AG09309 (cell line): ENCODE results near the gene NALCN.
A peak's percentile ranks its signal among the peaks of the same experiment; 100 is the strongest.

Experiments
- DNase-seq: peaks from one replicate; pipeline ENCODE4 v3.0.0-alpha.2; 2010; ENCODE audit warnings: low read depth
- H3K4me3 ChIP-seq: 2 replicates; pipeline ENCODE4 v1.5.1; 2011; ENCODE audit warnings: mild to moderate bottlenecking, low read depth, low read length, moderate library complexity; ENCODE audit not compliant: control insufficient read depth
- TF ChIP-seq, protein P1 (sequence below): IDR thresholded peaks from 2 replicates; pipeline ENCODE4 v1.5.1; 2011; ENCODE audit warnings: mild to moderate bottlenecking, low read depth, low read length, inconsistent platforms; ENCODE audit not compliant: insufficient read depth, control insufficient read depth; ENCODE audit errors: missing control alignments

The NALCN gene

DNA sequence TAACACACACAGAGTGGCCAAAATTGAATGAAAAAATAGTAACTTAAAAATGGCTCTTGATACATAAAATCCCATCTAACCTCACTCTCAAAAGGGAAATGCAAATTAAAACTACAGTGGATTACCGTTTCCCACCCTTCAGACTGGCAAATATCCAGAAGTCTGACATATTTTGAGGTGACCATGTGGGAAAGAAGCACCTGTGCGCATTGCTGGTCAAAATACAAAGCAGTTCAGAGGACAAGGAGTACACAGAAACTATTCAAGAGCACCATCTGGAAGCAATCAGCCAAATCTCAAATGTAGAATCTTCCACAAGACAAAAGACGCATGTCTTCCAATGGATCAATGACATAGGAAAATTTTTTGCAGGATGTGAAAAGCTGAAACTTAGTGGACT lies 23.2 kb downstream of the NALCN start:
- no peak overlapping the region for H3K4me3 ChIP-seq
- DNase-seq, result no peak

DNA sequence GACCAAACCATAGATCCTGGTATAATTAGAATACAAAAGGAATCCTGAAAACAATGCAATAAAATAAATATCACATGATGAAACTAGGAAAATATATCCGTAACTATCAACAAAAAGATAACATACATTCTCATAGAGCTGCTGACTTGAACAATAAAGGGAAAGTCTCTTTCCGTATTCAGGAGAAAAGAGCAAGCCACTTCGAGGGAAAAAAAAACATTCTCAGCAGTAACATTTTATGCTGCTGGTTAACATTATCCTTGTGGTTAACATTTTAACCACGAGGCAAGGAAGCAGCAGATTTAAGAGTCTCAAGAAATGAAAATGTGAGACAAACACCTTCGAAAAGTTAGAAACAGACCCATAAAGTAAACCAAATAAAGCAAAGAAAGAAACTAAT lies 25.8 kb downstream of the NALCN start:
- no peak overlapping the region for H3K4me3 ChIP-seq
- peak; percentile 35 for DNase-seq
- TF ChIP-seq, protein P1, sequence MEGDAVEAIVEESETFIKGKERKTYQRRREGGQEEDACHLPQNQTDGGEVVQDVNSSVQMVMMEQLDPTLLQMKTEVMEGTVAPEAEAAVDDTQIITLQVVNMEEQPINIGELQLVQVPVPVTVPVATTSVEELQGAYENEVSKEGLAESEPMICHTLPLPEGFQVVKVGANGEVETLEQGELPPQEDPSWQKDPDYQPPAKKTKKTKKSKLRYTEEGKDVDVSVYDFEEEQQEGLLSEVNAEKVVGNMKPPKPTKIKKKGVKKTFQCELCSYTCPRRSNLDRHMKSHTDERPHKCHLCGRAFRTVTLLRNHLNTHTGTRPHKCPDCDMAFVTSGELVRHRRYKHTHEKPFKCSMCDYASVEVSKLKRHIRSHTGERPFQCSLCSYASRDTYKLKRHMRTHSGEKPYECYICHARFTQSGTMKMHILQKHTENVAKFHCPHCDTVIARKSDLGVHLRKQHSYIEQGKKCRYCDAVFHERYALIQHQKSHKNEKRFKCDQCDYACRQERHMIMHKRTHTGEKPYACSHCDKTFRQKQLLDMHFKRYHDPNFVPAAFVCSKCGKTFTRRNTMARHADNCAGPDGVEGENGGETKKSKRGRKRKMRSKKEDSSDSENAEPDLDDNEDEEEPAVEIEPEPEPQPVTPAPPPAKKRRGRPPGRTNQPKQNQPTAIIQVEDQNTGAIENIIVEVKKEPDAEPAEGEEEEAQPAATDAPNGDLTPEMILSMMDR, result no peak

More for the DNA sequence above, 23.2 kb downstream of the NALCN start:
- TF ChIP-seq, protein P1, result no peak

DNA sequence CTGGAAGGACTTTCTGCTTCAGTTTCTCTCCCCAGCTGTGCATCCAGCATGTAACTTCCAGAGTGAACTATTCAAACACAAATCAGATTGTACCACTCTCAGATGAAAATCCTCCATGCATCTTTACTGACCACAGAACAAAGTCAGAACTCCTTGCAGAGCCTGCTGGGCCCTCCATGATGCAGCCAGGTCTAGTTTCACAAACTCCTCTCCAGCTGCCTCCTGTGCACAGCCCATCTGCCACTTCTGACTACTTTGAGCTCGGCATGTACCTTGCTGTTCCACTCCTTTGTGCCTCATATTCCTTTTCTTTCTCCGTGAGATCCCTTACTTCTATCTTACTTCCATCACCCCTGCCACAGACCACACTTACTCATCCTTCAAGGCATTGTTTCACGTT lies 31.4 kb downstream of the NALCN start:
- no peak for DNase-seq
- TF ChIP-seq, protein P1, result no peak
- H3K4me3 ChIP-seq, result no peak overlapping the region

DNA sequence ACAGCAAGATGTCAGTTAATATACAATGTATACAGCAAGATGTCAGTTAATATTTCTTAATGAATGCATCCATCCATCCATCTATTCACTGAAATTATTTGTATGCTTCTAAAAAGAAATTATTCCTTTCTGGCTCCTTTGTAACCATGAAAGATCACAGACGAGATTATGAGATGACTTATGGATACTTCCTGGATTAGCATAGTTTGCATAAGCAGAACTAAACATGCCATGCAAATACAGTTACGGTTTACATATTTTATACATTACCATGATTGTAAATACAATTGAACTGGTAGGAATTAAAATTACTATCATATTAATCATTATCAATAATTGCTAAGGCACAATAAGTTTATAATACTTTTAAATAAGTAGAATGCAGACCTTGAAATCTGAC lies 32.7 kb downstream of the NALCN start:
- TF ChIP-seq, protein P1, result no peak
- DNase-seq, result no peak
- H3K4me3 ChIP-seq, result no peak overlapping the region

DNA sequence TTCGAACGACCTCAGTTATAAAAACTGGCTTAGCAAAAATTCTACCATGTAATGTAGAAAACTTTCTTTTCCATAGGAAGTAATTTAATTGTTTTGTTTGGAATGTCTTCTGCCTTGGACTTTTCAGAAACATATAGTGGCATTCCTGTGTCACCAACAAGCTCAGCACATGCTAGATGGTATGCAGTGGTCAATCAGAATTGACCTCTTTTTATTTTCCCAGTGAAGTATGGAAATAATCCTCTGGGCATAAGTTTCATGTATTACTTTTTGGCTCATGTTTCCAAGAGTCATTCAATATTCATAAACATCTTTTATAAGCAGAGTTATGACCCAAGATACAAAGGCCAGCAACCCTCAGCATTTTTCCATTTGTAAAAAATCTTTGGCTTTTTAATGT lies 33.6 kb downstream of the NALCN start:
- no peak overlapping the region for H3K4me3 ChIP-seq
- TF ChIP-seq, protein P1, result no peak
- DNase-seq, result no peak

DNA sequence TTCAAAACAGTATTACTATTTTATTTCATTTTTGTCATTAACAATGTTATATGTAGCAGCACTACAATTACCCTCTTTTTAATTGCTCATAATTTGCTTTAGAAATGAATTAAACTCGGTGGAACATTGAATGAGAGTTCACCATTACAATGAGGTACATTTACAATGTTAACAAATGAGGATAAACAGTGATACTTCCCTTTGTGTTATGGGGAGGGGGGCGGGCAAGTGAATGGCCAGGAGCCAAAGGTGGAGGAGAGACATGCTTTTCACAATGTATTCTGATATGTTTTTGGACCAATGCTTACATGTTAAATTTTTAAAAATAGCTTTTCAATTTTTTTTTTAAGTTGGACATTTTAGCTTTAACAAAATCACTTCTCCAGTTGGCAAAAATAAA lies 34.2 kb downstream of the NALCN start:
- DNase-seq, result no peak
- no peak overlapping the region for H3K4me3 ChIP-seq
- TF ChIP-seq, protein P1, result no peak

DNA sequence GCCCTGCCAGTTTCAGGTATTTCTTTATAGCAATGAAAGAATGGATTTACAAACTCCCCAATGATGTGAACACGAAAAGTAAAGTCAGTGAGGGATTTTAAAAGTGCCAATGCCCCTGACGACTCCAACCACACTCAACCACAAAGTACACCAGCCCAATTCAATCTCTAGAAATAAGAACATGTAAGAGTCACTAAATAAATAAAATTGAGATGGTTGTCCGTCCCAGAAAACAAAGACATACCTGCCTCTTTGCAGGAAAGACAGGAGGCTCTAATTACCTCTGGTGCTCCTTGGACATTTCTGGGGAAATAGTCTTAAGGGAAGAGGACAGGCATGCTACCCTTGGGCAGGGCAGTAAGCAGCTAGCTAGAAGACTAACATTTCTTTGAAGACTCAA lies 55.8 kb downstream of the NALCN start:
- H3K4me3 ChIP-seq, result no peak overlapping the region
- TF ChIP-seq, protein P1, result no peak
- no peak for DNase-seq
